ENCODE data around the gene POLR1D.

GRCh38 chr13:27654059-27654458 is 32.4 kb downstream of the POLR1D start:
- TF ChIP-seq, protein P1, sequence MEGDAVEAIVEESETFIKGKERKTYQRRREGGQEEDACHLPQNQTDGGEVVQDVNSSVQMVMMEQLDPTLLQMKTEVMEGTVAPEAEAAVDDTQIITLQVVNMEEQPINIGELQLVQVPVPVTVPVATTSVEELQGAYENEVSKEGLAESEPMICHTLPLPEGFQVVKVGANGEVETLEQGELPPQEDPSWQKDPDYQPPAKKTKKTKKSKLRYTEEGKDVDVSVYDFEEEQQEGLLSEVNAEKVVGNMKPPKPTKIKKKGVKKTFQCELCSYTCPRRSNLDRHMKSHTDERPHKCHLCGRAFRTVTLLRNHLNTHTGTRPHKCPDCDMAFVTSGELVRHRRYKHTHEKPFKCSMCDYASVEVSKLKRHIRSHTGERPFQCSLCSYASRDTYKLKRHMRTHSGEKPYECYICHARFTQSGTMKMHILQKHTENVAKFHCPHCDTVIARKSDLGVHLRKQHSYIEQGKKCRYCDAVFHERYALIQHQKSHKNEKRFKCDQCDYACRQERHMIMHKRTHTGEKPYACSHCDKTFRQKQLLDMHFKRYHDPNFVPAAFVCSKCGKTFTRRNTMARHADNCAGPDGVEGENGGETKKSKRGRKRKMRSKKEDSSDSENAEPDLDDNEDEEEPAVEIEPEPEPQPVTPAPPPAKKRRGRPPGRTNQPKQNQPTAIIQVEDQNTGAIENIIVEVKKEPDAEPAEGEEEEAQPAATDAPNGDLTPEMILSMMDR (IDR thresholded peaks at IDR 0.05 in 4 of 5, conservative IDR thresholded peaks at IDR 0.05 in 1 of 5): no peak
- no peak for TF ChIP-seq POLR2A (IDR thresholded peaks at IDR 0.05)
